CD4-positive, alpha-beta T cell treated with Interleukin-6 at 100 ng/mL for 8 hours (primary cell): ENCODE measurements around the gene AHDC1.
A peak's percentile ranks its signal among the peaks of the same experiment; 100 is the strongest.
"Not testable (repeated sequence)": the region's sequence is repeated elsewhere in the genome, so short reads cannot be mapped to it uniquely, and the experiment has no call there.

Experiments used
- DNase-seq: peaks from one replicate; pipeline ENCODE4 v3.0.0-alpha.2; 2020; ENCODE audit warnings: mixed read lengths, low spot score

Gene AHDC1

GRCh38 chr1:27562534-27563340, 41.2 kb downstream of the AHDC1 start:
- no peak for DNase-seq

GRCh38 chr1:27562021-27562420, 41.9 kb downstream of the AHDC1 start:
- DNase-seq: no peak

- no peak for DNase-seq
Measured at GRCh38 chr1:27561124-27561899, 42.6 kb downstream of the AHDC1 start.

- DNase-seq: no peak
Measured at GRCh38 chr1:27560268-27561123, 43.4 kb downstream of the AHDC1 start.

GRCh38 chr1:27559466-27560030, 44.4 kb downstream of the AHDC1 start:
- no peak for DNase-seq

GRCh38 chr1:27557596-27558340, 46.2 kb downstream of the AHDC1 start:
- no peak for DNase-seq

- peak; percentile 64 for DNase-seq
Measured at GRCh38 chr1:27556781-27557595, 47.0 kb downstream of the AHDC1 start.

GRCh38 chr1:27556435-27556780, 47.5 kb downstream of the AHDC1 start:
- no peak for DNase-seq

- peak; percentile 51 for DNase-seq
Measured at GRCh38 chr1:27555700-27556424, 48.1 kb downstream of the AHDC1 start.

- DNase-seq: no peak
Measured at GRCh38 chr1:27554759-27555699, 48.9 kb downstream of the AHDC1 start.

- no peak for DNase-seq
Measured at GRCh38 chr1:27554293-27554692, 49.7 kb downstream of the AHDC1 start.

- DNase-seq: not testable (repeated sequence)
Measured at GRCh38 chr1:27553823-27554222, 50.1 kb downstream of the AHDC1 start.

- no peak for DNase-seq
Measured at GRCh38 chr1:27552911-27553420, 51.0 kb downstream of the AHDC1 start.

GRCh38 chr1:27551953-27552312, 52.0 kb downstream of the AHDC1 start:
- no peak for DNase-seq

- no peak for DNase-seq
Measured at GRCh38 chr1:27551170-27551952, 52.6 kb downstream of the AHDC1 start.

- DNase-seq: no peak
Measured at GRCh38 chr1:27550510-27551169, 53.3 kb downstream of the AHDC1 start.

GRCh38 chr1:27549807-27550408, 54.0 kb downstream of the AHDC1 start:
- no peak for DNase-seq
